Activated naive CD8-positive, alpha-beta T cell treated with anti-CD3 and anti-CD28 coated beads, Interleukin-2, amount 50 U/mL, for 24 hours (primary cell): Measurements from ENCODE around the gene CEP131.

ENCODE experiments used
- ATAC-seq: fragments of 150-1000 bp; cut with Tn5 transposase; one replicate; pipeline ENCODE4 v1.10.0; 2021
- DNase-seq: peaks from one replicate; pipeline ENCODE4 v3.0.0; 2021
- H3K27ac Mint-ChIP-seq: one replicate; pipeline ENCODE4 v1.8.0; 2021; ENCODE audit warnings: mild to moderate bottlenecking, mixed read lengths
- H3K27me3 Mint-ChIP-seq: one replicate; pipeline ENCODE4 v1.8.0; 2021; ENCODE audit warnings: mixed read lengths
- H3K36me3 Mint-ChIP-seq: one replicate; pipeline ENCODE4 v1.8.0; 2021; ENCODE audit warnings: low read depth, mixed read lengths
- H3K4me1 Mint-ChIP-seq: one replicate; pipeline ENCODE4 v1.8.0; 2021; ENCODE audit warnings: mixed read lengths
- H3K4me3 Mint-ChIP-seq: one replicate; pipeline ENCODE4 v1.8.0; 2021; ENCODE audit warnings: mild to moderate bottlenecking, moderate library complexity, mixed read lengths
- H3K9me3 Mint-ChIP-seq: one replicate; pipeline ENCODE4 v1.8.0; 2021; ENCODE audit warnings: mixed read lengths

Gene CEP131

GRCh38 chr17:81196505-81197408, 26.0 kb downstream of the CEP131 start:
- ATAC-seq (no peak), DNase-seq (no peak)
- Mint-ChIP-seq H3K4me1 (no peaks in the 10 kb centered on the region), H3K36me3 (no peaks in the 10 kb centered on the region), H3K27me3 (no peaks in the 10 kb centered on the region), H3K4me3 (no peak overlapping the region), H3K9me3 (no peaks in the 10 kb centered on the region), H3K27ac (no peak overlapping the region)

GRCh38 chr17:81195941-81196495, 26.7 kb downstream of the CEP131 start:
- no peaks in the 10 kb centered on the region for H3K4me1 Mint-ChIP-seq
- H3K27ac Mint-ChIP-seq, result no peak overlapping the region
- DNase-seq, result no peak
- no peak for ATAC-seq
- no peaks in the 10 kb centered on the region for H3K9me3 Mint-ChIP-seq
- H3K4me3 Mint-ChIP-seq, result no peak overlapping the region
- no peaks in the 10 kb centered on the region for H3K36me3 Mint-ChIP-seq
- no peaks in the 10 kb centered on the region for H3K27me3 Mint-ChIP-seq

GRCh38 chr17:81194941-81195901, 27.5 kb downstream of the CEP131 start:
- no peaks in the 10 kb centered on the region for H3K4me1 Mint-ChIP-seq
- H3K27ac Mint-ChIP-seq, result no peak overlapping the region
- no peaks in the 10 kb centered on the region for H3K27me3 Mint-ChIP-seq
- no peak overlapping the region for H3K4me3 Mint-ChIP-seq
- ATAC-seq (no peak), DNase-seq (no peak)
- H3K9me3 Mint-ChIP-seq, result no peaks in the 10 kb centered on the region
- H3K36me3 Mint-ChIP-seq, result no peaks in the 10 kb centered on the region

- Mint-ChIP-seq H3K4me3 (no peak overlapping the region), H3K27ac (no peak overlapping the region), H3K27me3 (no peaks in the 10 kb centered on the region), H3K4me1 (no peaks in the 10 kb centered on the region), H3K9me3 (no peaks in the 10 kb centered on the region), H3K36me3 (no peaks in the 10 kb centered on the region)
- no peak for DNase-seq
- no peak for ATAC-seq
Measured at GRCh38 chr17:81194225-81194760, 28.5 kb downstream of the CEP131 start.

GRCh38 chr17:81193470-81194224, 29.1 kb downstream of the CEP131 start:
- H3K4me3 Mint-ChIP-seq, result no peak overlapping the region
- ATAC-seq (no peak), DNase-seq (no peak)
- no peaks in the 10 kb centered on the region for H3K9me3 Mint-ChIP-seq
- no peaks in the 10 kb centered on the region for H3K36me3 Mint-ChIP-seq
- H3K27ac Mint-ChIP-seq, result no peak overlapping the region
- H3K27me3 Mint-ChIP-seq, result no peaks in the 10 kb centered on the region
- H3K4me1 Mint-ChIP-seq, result no peaks in the 10 kb centered on the region

GRCh38 chr17:81193051-81193410, 29.7 kb downstream of the CEP131 start:
- Mint-ChIP-seq H3K36me3 (no peaks in the 10 kb centered on the region), H3K9me3 (no peaks in the 10 kb centered on the region), H3K4me3 (no peak overlapping the region), H3K27ac (no peak overlapping the region), H3K27me3 (no peaks in the 10 kb centered on the region), H3K4me1 (no peaks in the 10 kb centered on the region)
- ATAC-seq (no peak), DNase-seq (no peak)

GRCh38 chr17:81192386-81193050, 30.2 kb downstream of the CEP131 start:
- Mint-ChIP-seq H3K36me3 (no peaks in the 10 kb centered on the region), H3K27me3 (no peaks in the 10 kb centered on the region), H3K27ac (no peak overlapping the region), H3K4me1 (no peaks in the 10 kb centered on the region), H3K4me3 (no peak overlapping the region), H3K9me3 (no peaks in the 10 kb centered on the region)
- DNase-seq (no peak), ATAC-seq (no peak)

GRCh38 chr17:81191646-81192045, 31.1 kb downstream of the CEP131 start:
- ATAC-seq (no peak), DNase-seq (no peak)
- Mint-ChIP-seq H3K4me3 (no peak overlapping the region), H3K36me3 (no peaks in the 10 kb centered on the region), H3K4me1 (no peaks in the 10 kb centered on the region), H3K9me3 (no peaks in the 10 kb centered on the region), H3K27ac (no peak overlapping the region), H3K27me3 (no peaks in the 10 kb centered on the region)

GRCh38 chr17:81191116-81191515, 31.6 kb downstream of the CEP131 start:
- H3K27ac Mint-ChIP-seq, result no peak overlapping the region
- H3K4me3 Mint-ChIP-seq, result no peak overlapping the region
- DNase-seq, result no peak
- H3K27me3 Mint-ChIP-seq, result no peaks in the 10 kb centered on the region
- no peaks in the 10 kb centered on the region for H3K9me3 Mint-ChIP-seq
- H3K36me3 Mint-ChIP-seq, result no peaks in the 10 kb centered on the region
- no peaks in the 10 kb centered on the region for H3K4me1 Mint-ChIP-seq
- ATAC-seq, result no peak

GRCh38 chr17:81190591-81190990, 32.2 kb downstream of the CEP131 start:
- DNase-seq (no peak), ATAC-seq (no peak)
- Mint-ChIP-seq H3K36me3 (no peaks in the 10 kb centered on the region), H3K27me3 (no peaks in the 10 kb centered on the region), H3K4me1 (no peaks in the 10 kb centered on the region), H3K4me3 (no peak overlapping the region), H3K27ac (no peak overlapping the region), H3K9me3 (no peaks in the 10 kb centered on the region)

GRCh38 chr17:81189670-81190530, 32.9 kb downstream of the CEP131 start:
- ATAC-seq (peak; percentile 21), DNase-seq (no peak)
- no peaks in the 10 kb centered on the region for H3K27me3 Mint-ChIP-seq
- no peaks in the 10 kb centered on the region for H3K36me3 Mint-ChIP-seq
- no peak overlapping the region for H3K27ac Mint-ChIP-seq
- H3K4me3 Mint-ChIP-seq, result no peak overlapping the region
- H3K9me3 Mint-ChIP-seq, result no peaks in the 10 kb centered on the region
- no peaks in the 10 kb centered on the region for H3K4me1 Mint-ChIP-seq

GRCh38 chr17:81189016-81189415, 33.7 kb downstream of the CEP131 start:
- no peak overlapping the region for H3K4me3 Mint-ChIP-seq
- H3K27ac Mint-ChIP-seq, result no peak overlapping the region
- H3K4me1 Mint-ChIP-seq, result no peaks in the 10 kb centered on the region
- no peaks in the 10 kb centered on the region for H3K9me3 Mint-ChIP-seq
- DNase-seq, result no peak
- no peaks in the 10 kb centered on the region for H3K36me3 Mint-ChIP-seq
- peaks cover 4% of the 10 kb centered on the region for H3K27me3 Mint-ChIP-seq
- ATAC-seq, result no peak

- H3K27me3 Mint-ChIP-seq, result peaks cover 5% of the 10 kb centered on the region
Measured at GRCh38 chr17:81188491-81188840, 34.3 kb downstream of the CEP131 start.

More at GRCh38 chr17:81188491-81188840, 34.3 kb downstream of the CEP131 start:
- Mint-ChIP-seq H3K4me1 (no peaks in the 10 kb centered on the region), H3K4me3 (no peak overlapping the region), H3K36me3 (no peaks in the 10 kb centered on the region), H3K27ac (no peak overlapping the region), H3K9me3 (no peaks in the 10 kb centered on the region)
- ATAC-seq (no peak), DNase-seq (no peak)
